Pulmonary artery endothelial cell (primary cell): ENCODE measurements around the gene BICRAL. TPM values are rescaled to one million over a fixed set of nuclear protein-coding genes. Genes with fewer than 3 reads are reported as not detected.
A peak's percentile ranks its signal among the peaks of the same experiment; 100 is the strongest.
"Not testable (repeated sequence)": the region's sequence is repeated elsewhere in the genome, so short reads cannot be mapped to it uniquely, and the experiment has no call there.

Experiments used
- DNase-seq: peaks from one replicate; pipeline ENCODE4 v3.0.0-alpha.2; 2011; ENCODE audit warnings: low read depth, low spot score
- total RNA-seq: library from RNA; depleted of rRNA; stranded (reverse); fragments of >200 nt; gene quantifications from 2 replicates; pipeline ENCODE4 v1.2.3, GENCODE V29; 2014

The BICRAL gene, protein sequence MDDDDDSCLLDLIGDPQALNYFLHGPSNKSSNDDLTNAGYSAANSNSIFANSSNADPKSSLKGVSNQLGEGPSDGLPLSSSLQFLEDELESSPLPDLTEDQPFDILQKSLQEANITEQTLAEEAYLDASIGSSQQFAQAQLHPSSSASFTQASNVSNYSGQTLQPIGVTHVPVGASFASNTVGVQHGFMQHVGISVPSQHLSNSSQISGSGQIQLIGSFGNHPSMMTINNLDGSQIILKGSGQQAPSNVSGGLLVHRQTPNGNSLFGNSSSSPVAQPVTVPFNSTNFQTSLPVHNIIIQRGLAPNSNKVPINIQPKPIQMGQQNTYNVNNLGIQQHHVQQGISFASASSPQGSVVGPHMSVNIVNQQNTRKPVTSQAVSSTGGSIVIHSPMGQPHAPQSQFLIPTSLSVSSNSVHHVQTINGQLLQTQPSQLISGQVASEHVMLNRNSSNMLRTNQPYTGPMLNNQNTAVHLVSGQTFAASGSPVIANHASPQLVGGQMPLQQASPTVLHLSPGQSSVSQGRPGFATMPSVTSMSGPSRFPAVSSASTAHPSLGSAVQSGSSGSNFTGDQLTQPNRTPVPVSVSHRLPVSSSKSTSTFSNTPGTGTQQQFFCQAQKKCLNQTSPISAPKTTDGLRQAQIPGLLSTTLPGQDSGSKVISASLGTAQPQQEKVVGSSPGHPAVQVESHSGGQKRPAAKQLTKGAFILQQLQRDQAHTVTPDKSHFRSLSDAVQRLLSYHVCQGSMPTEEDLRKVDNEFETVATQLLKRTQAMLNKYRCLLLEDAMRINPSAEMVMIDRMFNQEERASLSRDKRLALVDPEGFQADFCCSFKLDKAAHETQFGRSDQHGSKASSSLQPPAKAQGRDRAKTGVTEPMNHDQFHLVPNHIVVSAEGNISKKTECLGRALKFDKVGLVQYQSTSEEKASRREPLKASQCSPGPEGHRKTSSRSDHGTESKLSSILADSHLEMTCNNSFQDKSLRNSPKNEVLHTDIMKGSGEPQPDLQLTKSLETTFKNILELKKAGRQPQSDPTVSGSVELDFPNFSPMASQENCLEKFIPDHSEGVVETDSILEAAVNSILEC
- total RNA-seq, result 2.7 and 3.5 TPM in 2 replicates

DNA sequence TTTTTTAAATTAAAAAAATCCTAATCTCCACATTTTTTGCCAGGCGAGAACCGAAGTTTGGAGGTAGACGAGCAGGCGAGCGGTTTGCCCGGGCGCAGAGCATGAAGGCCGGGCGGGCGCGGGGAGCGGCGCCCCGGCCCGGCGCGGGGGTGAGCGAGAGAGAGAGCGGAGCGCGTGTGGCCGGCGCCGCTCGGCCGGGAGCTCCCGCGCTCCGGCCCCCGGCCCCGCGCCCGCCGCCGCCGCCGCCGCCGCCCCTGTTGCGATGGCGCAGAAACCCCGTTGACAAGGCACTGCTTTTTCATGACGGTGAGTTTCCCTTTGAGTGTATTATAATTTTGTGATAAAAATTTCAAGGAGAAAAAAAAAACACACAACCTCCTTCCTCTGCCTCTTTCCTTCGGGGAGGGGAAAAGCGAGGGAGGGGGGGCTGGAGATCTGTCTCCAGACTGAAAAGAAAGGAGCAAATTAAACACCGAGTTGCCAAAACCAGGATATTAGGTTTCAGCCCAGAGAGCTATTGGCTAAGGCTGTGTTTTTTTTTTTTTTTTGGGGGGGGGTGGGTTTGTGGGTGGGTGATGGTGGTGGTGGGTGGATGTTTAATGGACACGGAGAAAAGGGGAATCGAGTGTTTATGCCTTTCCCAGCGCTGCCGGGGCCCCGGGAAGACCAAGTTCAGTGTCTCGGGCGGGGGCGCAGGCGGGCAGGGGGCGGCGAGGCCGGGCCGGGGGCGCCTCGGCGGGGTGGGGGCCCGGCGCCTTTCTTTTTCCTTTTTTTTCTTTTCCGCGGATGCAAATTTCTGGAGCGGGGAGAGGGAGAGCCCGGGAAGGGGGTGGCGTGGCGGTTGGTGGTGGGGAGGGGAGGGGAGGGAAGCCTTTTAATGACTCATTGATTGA is at the start of gene BICRAL:
TSS of gene BICRAL (plus strand) at position 257 of the 893 bp plus-strand sequence. CDS start 39,971 bp downstream, outside the sequence.
- peak; percentile 69 for DNase-seq

DNA sequence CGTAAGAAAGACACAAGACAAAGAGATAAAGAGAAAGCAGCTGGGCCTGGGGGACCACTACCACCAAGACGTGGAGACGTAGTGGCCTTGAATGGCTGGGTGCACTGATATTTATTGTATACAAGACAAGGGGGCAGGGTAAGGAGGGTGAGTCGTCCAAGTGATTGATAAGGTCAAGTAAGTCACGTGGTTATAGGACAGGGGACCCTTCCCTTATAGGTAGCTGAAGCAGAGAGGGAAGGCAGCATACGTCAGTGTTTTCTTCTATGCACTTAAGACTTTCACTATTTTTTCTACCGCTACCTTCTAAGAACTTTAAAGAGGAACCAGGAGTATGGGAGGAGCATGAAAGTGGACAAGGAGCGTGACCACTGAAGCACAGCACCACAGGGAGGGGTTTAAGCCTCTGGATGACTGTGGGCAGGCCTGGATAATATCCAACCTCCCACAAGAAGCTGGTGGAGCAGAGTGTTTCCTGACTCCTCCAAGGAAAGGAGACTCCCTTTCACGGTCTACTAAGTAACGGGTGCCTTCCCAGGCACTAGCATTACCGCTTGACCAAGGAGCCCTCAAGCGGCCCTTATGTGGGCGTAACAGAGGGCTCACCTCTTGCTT is 47.9 kb upstream of the BICRAL start:
- DNase-seq, result not testable (repeated sequence)

DNA sequence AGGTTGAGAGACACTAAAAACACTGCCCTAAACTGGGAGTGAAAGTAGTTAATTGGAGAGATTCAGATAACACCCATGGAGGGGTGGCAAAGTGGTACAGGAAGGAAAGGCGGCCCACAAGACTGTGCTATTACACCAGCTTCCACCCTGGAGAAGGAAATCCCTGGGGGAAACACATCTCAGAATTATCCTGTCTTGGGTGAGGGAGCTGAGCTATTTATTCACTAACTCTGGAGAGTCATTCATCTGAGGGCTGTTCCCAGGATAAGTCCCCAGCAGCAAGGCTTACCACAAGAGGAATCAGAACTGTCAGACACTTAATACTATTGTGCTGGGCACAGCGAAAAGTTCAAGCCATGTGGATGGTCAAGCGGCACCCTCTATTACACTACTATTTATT is 45.9 kb upstream of the BICRAL start:
- DNase-seq, result no peak

DNA sequence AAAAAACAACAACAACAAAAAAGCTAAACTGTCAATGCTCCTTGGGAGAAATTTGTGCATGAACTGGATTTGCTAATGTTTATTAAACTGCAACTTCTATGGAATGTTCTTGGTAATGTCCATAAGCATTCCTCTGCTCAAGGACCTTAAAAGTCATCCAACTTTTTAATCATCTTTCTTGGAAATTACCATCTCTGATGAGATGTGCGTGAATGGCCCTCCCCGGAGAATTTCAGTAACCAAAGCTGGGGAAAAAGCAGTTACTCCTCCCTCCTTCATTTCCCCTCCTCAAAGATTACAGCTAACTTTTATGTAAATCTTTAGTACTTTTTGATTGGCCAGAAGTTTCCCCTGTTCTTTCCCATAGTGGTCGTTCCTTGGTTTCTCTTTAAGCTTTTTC is 41.1 kb upstream of the BICRAL start:
- no peak for DNase-seq

DNA sequence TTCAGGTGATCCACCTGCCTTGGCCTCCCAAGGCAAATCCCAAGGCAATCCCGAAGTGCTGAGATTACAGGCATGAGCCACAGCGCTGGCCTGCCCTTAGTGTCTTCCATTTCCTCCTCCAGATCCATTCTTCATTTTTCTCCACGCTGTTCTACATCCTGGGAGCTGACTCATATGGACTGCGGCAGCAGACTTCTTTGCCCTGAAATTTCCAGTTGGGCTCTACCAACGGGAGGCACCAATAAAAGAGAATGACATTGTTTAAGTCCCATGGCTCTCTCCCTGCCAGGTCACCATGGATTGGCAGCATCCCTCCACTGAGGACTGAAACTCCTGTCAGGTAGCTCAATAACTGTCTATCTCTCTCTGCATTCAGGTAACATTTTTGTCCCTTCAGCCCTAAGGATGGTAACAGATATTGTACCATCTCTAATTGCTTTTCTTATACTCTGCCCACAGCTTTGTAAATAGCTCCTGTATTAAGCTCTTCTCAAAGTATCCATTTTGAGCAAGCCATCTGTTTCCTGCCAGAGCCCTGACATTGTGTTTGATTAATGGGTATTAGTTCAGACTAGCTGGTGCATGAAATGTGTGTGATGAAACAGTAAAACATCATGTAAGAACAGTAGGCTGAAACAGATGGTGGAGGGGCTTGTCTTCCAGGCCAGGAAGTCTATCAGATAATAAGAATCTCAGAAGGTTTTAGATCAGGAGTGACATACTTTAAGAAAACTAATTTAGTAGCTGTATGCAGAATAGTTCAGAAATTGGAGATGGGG is 39.5 kb upstream of the BICRAL start:
- DNase-seq, result peak; percentile 66

DNA sequence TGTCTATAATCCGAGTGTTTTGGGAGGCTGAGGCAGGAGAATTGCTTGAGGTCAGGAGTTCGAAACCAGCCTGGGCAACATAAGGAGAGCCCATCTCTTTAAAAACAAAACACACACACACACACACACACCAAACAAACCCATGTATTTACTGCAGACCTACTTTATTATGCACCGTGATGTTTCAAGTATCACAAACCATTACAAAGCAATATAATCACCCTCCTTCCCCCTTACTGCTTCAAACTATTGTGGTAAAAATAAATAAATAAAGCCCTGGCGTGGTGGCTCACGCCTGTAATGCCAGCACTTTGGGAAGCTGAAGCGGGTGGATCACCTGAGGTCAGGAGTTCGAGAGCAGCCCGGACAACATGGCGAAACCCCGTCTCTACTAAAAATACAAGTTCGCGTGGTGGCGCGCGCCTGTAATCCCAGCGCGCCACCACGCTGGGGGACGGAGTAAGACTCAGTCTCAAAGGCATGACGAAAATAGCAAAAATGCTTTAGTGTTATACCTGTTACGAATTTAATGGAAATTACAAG is 37.4 kb upstream of the BICRAL start:
- DNase-seq, result no peak

DNA sequence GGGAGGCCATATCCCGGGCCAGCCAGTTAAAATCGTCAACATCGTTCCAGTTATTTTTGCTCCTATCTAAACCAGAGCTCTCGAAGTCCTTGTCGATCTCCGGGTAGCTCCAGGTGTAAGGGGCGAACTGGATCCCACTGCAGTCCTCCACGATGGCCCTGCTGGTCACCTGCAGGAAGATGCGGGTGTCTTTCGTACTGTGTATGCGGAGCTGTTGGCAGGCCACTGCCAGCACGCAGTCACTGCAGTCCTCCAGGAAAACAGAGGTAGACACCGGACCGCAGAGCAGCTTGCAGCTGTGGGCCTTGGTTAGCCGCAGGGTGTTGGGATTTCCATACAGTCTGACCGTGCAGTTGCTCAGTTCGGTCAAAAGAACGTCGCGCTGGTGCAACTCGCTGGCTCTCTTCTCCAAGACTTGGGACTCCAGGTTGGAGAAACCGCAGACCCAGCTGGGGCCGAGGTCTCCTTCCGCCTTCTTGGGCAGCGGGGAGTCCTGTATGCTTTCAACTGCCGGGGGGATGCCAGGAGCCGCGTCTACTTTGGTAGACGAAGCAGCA is 36.7 kb upstream of the BICRAL start:
- DNase-seq, result no peak

DNA sequence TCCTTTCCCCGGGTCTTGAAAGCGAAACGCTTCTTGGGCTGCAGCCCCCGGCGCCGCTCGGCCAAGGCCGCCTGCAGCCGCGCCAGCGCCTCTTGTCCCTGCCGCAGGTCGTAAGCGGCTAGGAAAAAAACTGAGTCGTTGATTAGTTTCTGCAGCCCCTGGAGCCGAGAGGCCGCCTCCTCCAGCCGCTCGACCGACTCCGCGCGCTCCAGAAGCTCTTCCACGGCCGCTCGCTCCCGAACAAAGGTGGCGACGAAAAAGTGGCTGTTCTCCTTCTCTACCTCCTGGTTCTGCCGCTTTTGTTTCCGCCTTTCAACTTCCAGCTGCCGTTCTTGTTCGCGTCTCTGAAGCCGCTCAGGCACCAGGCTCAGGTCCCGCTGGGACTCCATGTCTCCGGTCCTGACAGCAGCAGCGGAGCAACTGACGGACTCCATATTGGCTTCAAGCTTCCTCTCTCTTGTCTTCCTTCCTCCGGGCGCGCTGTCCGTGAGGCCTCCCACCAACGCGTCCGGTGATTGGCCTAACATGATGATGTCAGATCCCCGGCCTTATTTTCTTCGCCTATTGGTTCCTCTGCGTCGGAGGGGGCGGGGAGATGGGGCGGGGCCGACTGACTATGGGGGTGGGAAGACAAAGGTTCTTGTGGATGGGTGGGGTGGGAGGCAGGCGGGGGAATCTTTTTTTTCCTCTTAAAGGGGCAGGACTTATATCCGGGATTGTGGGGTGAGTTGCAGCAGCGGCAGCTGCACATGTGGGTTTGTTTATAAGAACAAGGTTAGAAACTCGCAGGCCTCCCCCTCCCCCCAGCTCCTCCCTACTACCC is 36.0 kb upstream of the BICRAL start, which contains the start of gene TBCC:
TSS of gene TBCC (minus strand) at position 464 of the 823 bp plus-strand sequence. CDS start at position 434, 30 bp downstream.
- peak; percentile 97 for DNase-seq

DNA sequence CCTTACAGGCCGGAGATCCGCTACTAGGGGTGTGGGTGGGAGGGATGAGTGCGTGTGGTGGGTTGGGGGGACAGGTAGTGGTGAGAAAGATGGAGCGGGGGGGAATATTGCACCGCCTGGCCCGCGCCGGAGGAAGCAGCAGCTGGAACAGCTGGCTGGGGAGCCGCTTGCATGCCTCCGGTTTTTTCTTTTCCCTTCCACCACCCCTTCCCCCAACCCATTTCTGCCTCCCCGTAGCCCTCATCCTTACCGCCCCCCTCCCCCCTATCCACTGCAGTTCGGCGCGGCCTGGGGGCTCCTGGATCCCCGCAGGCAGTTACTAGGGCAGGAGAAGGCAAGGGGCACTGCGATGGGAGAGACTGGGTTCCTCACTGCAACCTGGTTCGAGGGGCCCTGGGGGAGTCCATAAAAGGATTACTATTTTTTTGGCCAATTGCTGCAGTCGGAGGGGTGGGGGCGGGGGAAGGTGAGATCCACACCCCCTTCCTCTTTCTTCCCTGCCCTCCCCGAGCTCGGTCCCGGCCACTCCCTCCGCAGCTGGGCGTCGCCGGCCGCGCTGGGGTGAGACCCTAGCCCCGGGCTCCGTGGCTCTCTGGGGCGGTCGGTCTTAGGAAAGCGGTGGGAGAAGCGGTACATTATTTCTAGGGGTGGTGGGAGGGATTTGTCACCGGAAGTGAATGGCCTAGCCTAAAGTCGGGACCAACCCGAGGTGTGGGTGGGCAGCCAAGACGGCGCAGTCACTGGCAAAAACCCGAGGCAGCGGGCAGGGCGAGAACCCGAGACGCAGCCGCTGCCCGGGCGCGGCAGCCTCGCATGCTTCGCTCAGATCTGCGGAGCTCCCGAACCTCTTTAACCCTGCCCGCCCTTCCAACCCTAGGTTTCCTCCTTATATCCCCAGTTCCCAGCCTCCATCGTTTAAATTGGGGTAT is 35.1 kb upstream of the BICRAL start:
- DNase-seq, result peak; percentile 70

DNA sequence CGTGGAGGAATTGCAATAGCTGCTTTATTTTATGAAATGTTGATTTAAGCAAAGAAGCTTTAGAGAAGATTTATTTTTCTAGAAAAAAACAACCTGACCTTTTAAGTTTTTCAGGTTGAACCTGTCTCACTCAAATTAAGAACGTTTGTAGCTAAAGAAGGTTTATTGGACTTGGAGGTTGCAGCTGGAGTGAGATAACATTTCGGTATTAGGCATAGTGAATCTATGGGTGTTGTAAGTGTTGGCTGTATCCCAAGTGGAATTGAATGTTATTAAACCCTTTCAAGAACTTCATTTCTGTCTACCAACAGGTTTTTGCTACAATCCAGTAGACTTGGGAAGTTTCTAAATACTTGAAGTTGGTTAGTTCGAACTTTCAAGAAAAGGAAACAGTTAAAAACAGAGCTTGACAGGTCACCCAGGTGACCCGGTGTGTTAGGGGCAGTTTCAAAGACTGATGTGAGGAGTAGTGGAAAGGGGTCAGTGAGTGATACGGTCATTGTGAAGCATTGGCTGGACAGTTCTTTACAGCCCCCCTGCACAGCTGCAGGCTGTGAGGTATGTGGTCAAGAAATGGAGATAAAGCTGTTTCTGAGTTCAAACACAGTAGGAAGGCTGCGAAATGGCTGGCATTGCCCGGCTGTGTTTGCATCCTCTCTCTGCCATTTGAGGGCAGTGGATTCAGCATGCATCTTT is 33.5 kb upstream of the BICRAL start:
- DNase-seq, result no peak

DNA sequence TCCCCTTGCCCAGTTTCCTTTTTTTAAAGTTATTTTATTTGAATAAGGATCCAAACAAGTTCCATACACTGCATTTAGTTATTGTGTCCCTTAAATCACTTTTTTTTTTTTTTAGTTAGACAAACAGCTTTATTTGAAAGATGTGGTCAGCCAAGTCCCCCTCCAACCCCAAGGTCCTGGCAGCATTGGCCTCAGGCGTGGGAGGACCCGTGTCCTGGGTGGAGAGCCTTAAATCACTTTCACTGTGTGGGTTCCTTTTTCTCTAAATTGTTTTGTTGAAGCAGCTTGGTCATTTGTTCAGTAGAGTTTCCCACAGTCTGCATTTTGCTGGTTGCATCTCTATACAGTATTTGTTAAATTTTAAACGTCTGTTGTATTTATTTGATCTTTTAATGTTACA is 30.8 kb upstream of the BICRAL start:
- DNase-seq, result no peak

DNA sequence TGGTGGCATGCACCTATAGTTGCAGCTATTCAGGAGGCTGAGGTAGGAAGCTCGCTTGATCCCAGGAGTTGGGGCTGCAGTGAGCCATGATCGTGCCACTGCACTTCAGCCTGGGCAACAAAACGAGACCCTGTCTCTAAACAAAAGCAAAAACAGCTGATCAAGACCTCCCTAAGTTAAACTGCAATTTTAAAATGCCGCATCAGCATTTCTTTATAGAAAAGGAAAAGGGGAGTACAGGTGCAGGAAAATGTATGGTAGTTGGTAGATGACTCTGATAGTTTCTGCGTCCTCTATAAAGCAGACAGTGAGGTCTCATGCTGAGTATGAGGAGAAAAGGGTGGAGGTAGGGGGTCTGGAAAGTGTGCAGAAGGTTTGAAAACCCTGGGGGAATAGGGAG is 27.1 kb upstream of the BICRAL start:
- no peak for DNase-seq

DNA sequence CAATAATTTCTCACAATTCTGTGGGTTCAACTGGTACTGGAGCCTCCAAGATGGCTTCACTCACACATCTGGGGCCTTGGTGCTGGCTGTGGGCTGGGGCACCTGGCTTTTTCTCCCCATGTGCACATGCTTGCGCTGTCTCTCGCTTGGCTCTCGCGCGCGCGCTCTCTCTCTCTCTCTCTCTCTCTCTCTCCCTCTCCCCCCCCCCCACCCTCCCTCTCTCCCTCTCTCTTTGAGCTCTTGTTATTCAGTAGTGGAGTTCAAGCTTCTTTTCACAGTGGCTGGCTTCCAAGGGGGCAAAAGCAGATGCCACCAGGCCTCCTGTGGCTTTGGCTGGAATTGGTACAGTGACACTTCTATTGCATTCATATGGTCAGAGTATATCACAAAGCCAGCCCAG is 25.1 kb upstream of the BICRAL start:
- no peak for DNase-seq

DNA sequence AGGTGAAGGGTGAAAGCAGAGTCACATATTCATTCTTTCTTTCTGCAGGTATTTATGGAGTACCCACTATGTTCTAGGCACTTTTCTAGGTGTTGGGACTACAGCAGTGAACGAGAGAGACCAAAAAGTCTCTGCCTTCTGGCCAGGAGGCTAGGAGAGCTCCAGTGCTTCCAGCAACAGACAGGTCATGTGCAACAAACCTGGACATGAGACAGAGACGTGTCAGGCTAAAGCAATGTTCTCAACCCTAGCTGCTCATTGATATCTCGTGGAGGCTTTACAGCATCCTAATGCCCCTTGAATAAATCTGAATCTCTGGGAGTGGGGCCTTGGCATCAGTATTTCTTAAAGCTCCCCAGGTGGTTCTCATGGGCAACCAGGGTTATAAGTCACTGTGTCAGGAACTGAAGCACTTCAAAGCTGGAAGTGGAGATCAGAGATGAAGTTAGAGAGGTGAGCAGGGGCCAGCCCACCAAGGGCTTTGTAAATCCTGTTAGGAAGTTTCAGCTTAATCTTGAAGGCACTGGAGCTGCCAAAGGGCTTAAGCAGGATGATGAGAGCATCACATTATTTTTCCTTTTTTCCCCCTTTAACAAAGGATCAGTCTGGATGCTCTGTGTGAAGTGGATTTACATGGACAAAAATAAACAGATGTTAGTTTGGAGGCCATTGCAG is 23.0 kb upstream of the BICRAL start:
- no peak for DNase-seq

DNA sequence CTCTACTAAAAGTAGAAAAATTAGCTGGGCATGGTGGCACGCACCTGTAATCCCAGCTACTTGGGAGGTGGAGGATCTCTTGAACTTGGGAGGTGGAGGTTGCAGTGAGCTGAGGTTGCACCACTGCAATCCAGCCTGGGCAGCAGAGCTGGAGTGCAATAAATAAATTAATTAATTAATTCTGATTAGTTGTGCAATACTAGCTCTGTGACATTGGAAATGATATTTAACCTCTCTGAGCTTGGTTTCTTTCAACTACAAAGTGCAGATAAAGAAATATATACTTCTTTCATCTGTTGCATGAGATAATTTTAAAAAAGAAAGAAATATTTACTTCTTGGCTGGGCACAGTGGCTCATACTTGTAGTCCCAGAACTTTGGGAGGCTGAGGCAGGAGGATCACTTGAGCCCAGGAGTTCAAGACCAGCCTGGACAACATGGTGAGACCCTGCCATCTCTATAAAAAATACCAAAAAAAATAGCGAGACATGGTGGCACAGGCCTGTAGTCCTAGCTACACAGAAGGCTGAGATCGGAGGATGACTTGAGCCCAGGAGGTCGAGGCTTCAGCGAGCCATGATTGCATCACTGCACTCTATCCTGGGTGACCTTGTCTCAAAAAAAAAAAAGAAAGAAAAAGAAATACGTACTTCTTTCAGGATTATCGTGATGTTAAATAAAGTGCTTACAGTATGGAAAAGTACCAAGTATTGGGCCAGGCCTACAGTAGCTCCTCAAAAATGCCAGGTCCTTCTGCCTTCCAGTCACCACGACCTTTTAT is 20.4 kb upstream of the BICRAL start:
- DNase-seq, result no peak
